OCI-LY3 (cell line): ENCODE data around the gene PIK3C2G.

Experiments used
- H2AFZ ChIP-seq: fragments of 200-600, 300-600 bp; shearing (Covaris generic); 2 replicates; pipeline ENCODE4 v1.6.0; 2014; ENCODE audit warnings: antibody characterized with exemption, low read depth, low read length
- H3K27ac ChIP-seq: fragments of 200-600, 300-600 bp; sonication (generic); 2 replicates; pipeline ENCODE4 v1.5.1; 2014; ENCODE audit warnings: mild to moderate bottlenecking, low read length, moderate library complexity, mixed read lengths
- H3K27me3 ChIP-seq: fragments of 200-600, 300-600 bp; sonication (generic); 2 replicates; pipeline ENCODE4 v1.6.1; 2014; ENCODE audit warnings: low read depth, low read length, mixed read lengths
- H3K36me3 ChIP-seq: fragments of 200-600, 300-600 bp; sonication (generic); replicated peaks from 2 replicates; pipeline ENCODE3; 2014; ENCODE audit warnings: low read depth, low read length, mixed read lengths
- H3K4me1 ChIP-seq: fragments of 300-600, 200-600 bp; sonication (generic); 2 replicates; pipeline ENCODE4 v1.6.1; 2014; ENCODE audit warnings: low read length, mixed read lengths
- H3K4me2 ChIP-seq: fragments of 200-600, 300-600 bp; sonication (generic); 2 replicates; pipeline ENCODE4 v1.6.1; 2014; ENCODE audit warnings: low read length, mixed read lengths
- H3K4me3 ChIP-seq: fragments of 300-600, 200-600 bp; sonication (generic); 2 replicates; pipeline ENCODE4 v1.5.1; 2014; ENCODE audit warnings: antibody characterized with exemption, mild to moderate bottlenecking, low read length, moderate library complexity
- H3K79me2 ChIP-seq: fragments of 300-600, 200-600 bp; shearing (Covaris generic); 2 replicates; pipeline ENCODE4 v1.6.1; 2014; ENCODE audit warnings: mild to moderate bottlenecking, low read length, mixed read lengths
- H3K9ac ChIP-seq: fragments of 300-600, 200-600 bp; shearing (Covaris generic); 2 replicates; pipeline ENCODE4 v1.6.0; 2014; ENCODE audit warnings: mild to moderate bottlenecking, low read length, moderate library complexity
- H3K9me3 ChIP-seq: fragments of 200-600, 300-600 bp; shearing (Covaris generic); 2 replicates; pipeline ENCODE4 v1.6.1; 2014; ENCODE audit warnings: low read length, mixed read lengths; ENCODE audit not compliant: insufficient read depth
- H4K20me1 ChIP-seq: fragments of 200-600, 300-600 bp; sonication (generic); 2 replicates; pipeline ENCODE4 v1.6.1; 2016; ENCODE audit warnings: low read length, mixed read lengths; ENCODE audit not compliant: insufficient read depth
- EZH2phosphoT487 ChIP-seq: fragments of 200-600 bp; shearing (Covaris generic); IDR thresholded peaks from 2 replicates; pipeline ENCODE4 v1.6.1; 2018; ENCODE audit warnings: antibody characterized with exemption, mixed run types, low read depth
- TF ChIP-seq, protein P1 (sequence below): fragments of 200-600, 300-600 bp; sonication (generic); IDR thresholded peaks from 2 replicates; pipeline ENCODE4 v1.5.1; 2014; ENCODE audit warnings: antibody characterized with exemption, low read length, low read depth

Gene PIK3C2G

GRCh38 chr12:18368594-18368993 is 107.3 kb downstream of the PIK3C2G start:
- Histone ChIP-seq H3K36me3 (no peaks in the 10 kb centered on the region), H3K79me2 (no peaks in the 10 kb centered on the region), H2AFZ (no peak overlapping the region), H3K27me3 (no peaks in the 10 kb centered on the region), H3K4me3 (no peak overlapping the region), H3K4me2 (no peak overlapping the region), H3K9ac (no peak overlapping the region), H3K4me1 (no peaks in the 10 kb centered on the region), H3K27ac (no peak overlapping the region), H3K9me3 (no peaks in the 10 kb centered on the region), H4K20me1 (no peaks in the 10 kb centered on the region)
- TF ChIP-seq, protein P1, sequence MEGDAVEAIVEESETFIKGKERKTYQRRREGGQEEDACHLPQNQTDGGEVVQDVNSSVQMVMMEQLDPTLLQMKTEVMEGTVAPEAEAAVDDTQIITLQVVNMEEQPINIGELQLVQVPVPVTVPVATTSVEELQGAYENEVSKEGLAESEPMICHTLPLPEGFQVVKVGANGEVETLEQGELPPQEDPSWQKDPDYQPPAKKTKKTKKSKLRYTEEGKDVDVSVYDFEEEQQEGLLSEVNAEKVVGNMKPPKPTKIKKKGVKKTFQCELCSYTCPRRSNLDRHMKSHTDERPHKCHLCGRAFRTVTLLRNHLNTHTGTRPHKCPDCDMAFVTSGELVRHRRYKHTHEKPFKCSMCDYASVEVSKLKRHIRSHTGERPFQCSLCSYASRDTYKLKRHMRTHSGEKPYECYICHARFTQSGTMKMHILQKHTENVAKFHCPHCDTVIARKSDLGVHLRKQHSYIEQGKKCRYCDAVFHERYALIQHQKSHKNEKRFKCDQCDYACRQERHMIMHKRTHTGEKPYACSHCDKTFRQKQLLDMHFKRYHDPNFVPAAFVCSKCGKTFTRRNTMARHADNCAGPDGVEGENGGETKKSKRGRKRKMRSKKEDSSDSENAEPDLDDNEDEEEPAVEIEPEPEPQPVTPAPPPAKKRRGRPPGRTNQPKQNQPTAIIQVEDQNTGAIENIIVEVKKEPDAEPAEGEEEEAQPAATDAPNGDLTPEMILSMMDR, result no peak
- no peak for TF ChIP-seq EZH2phosphoT487

DNA sequence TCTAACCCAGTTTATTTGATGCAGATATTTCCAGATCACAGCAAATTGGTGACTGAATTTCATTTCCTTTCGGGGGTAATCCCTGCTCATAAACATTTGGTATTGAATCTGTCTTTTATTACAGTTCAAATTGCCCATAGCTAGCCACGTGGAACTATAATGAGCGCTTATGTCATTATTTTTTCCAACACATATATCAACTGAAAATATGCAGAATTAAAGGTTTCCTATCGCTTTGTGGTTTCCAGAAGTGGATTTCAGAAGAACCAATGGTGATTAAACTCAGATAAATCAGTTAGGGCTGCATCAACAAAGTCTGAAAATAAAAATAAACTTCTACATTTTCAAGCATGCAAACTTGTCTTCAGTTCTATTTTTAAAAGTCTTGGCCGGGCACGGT is 111.9 kb downstream of the PIK3C2G start:
- H3K79me2 ChIP-seq, result no peaks in the 10 kb centered on the region
- no peak overlapping the region for H3K27ac ChIP-seq
- H4K20me1 ChIP-seq, result no peaks in the 10 kb centered on the region
- TF ChIP-seq, protein P1, result no peak
- no peak for TF ChIP-seq EZH2phosphoT487
- H3K4me1 ChIP-seq, result no peaks in the 10 kb centered on the region
- H3K9ac ChIP-seq, result no peak overlapping the region
- no peaks in the 10 kb centered on the region for H3K9me3 ChIP-seq
- no peak overlapping the region for H3K4me3 ChIP-seq
- H2AFZ ChIP-seq, result no peak overlapping the region
- H3K36me3 ChIP-seq, result no peaks in the 10 kb centered on the region
- no peak overlapping the region for H3K4me2 ChIP-seq
- H3K27me3 ChIP-seq, result no peaks in the 10 kb centered on the region

DNA sequence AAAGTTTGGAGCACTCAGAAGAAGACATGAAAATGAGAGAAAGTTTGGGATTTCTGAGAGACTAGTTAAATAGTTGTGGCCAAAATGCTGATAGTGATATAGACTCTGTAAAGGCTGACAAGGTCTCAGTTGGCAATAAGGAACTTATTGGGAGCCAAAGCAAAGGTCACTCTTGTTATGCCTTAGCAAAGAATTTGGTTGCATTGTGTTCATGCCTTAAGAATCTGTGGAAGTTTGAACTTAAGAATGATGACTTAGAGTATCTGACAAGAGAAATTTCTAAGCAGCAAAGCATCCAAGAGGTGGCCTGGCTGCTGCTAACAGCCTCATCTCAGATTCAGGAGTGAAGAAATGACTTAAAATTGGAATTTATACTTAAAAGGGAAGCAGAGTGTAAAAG is 113.8 kb downstream of the PIK3C2G start:
- H3K27me3 ChIP-seq, result no peaks in the 10 kb centered on the region
- H3K9ac ChIP-seq, result no peak overlapping the region
- H3K36me3 ChIP-seq, result no peaks in the 10 kb centered on the region
- no peak overlapping the region for H2AFZ ChIP-seq
- H4K20me1 ChIP-seq, result no peaks in the 10 kb centered on the region
- no peak overlapping the region for H3K27ac ChIP-seq
- H3K4me2 ChIP-seq, result no peak overlapping the region
- H3K4me3 ChIP-seq, result no peak overlapping the region
- H3K79me2 ChIP-seq, result no peaks in the 10 kb centered on the region
- TF ChIP-seq, protein P1, result no peak
- no peak for TF ChIP-seq EZH2phosphoT487
- H3K9me3 ChIP-seq, result no peaks in the 10 kb centered on the region
- no peaks in the 10 kb centered on the region for H3K4me1 ChIP-seq

GRCh38 chr12:18375583-18375982 is 114.3 kb downstream of the PIK3C2G start:
- Histone ChIP-seq H3K9me3 (no peaks in the 10 kb centered on the region), H3K36me3 (no peaks in the 10 kb centered on the region), H4K20me1 (no peaks in the 10 kb centered on the region), H3K27me3 (no peaks in the 10 kb centered on the region), H3K79me2 (no peaks in the 10 kb centered on the region), H3K4me2 (no peak overlapping the region), H2AFZ (no peak overlapping the region), H3K4me1 (no peaks in the 10 kb centered on the region), H3K4me3 (no peak overlapping the region), H3K9ac (no peak overlapping the region), H3K27ac (no peak overlapping the region)
- TF ChIP-seq, protein P1, result no peak
- no peak for TF ChIP-seq EZH2phosphoT487
